ENCODE data around the gene GPT2. TPM values are rescaled to one million over a fixed set of nuclear protein-coding genes. Genes with fewer than 3 reads are reported as not detected.
A peak's percentile ranks its signal among the peaks of the same experiment; 100 is the strongest.

GPT2 gene
- total RNA-seq, 1 experiment from 2014 or later: 68.8 TPM

- H3K9me3 Mint-ChIP-seq: no peaks in the 10 kb centered on the region
- no peak overlapping the region for H3T11ph ChIP-seq (ENCODE audit: low read length)
- H3K4me1 ChIP-seq (ENCODE audit: insufficient read depth, low read length): peaks cover 9% of the 10 kb centered on the region; the same call in 1 of the 2 replicates
- H3K23ac ChIP-seq (ENCODE audit: insufficient read length, low read depth, low read length): no peak overlapping the region
- peak overlapping the region; percentile 89 to 98 for H3K4me3 Mint-ChIP-seq
- no peak overlapping the region for H2AK5ac ChIP-seq (ENCODE audit: insufficient read length, low read length)
- H2AFZ ChIP-seq (ENCODE audit: low read length): no peak overlapping the region
- peaks cover 2% of the 10 kb centered on the region for H3K79me1 ChIP-seq (ENCODE audit: insufficient read depth, low read depth, low read length, poor library complexity, severe bottlenecking)
- H2BK5ac ChIP-seq (ENCODE audit: insufficient read length, low read length): no peak overlapping the region
- H2BK12ac ChIP-seq (ENCODE audit: insufficient read length, low read depth, low read length): no peak overlapping the region
- H3K27ac Mint-ChIP-seq: peak overlapping the region; percentile 47 to 95 (median 74)
- no peak overlapping the region for H2BK15ac ChIP-seq (ENCODE audit: low read depth, low read length)
- H3K9me3 ChIP-seq (ENCODE audit: control insufficient read depth, low read depth, low read length): no peaks in the 10 kb centered on the region
- no peak overlapping the region for H4K91ac ChIP-seq (ENCODE audit: insufficient read length, low read depth, low read length)
- DNase-seq: no peak
- H2BK120ac ChIP-seq (ENCODE audit: low read depth, low read length, poor library complexity, severe bottlenecking): no peak overlapping the region
- no peak overlapping the region for H4K8ac ChIP-seq (replicated peaks; ENCODE audit: insufficient read length, low read depth, low read length)
- no peaks in the 10 kb centered on the region for H3K27me3 ChIP-seq (ENCODE audit: insufficient read depth, low read length)
- no peak overlapping the region for H3K9ac ChIP-seq (ENCODE audit: extremely low read depth, insufficient read length, low read length)
- H3K4ac ChIP-seq (ENCODE audit: low read depth, low read length): no peak overlapping the region
- peaks cover 7% of the 10 kb centered on the region for H3K27me3 Mint-ChIP-seq (ENCODE audit: low read depth)
- H3K27ac ChIP-seq (ENCODE audit: insufficient read length, low read depth, low read length): no peak overlapping the region
- H3K4me1 Mint-ChIP-seq: peaks cover 34 to 38% of the 10 kb centered on the region in 2 experiments
- H3K4me2 ChIP-seq (ENCODE audit: insufficient read depth, insufficient read length, low read length): peak overlapping the region; percentile 95
- no peak for TF ChIP-seq CTCF (conservative IDR thresholded peaks at IDR 0.05)
- no peak overlapping the region for H3K18ac ChIP-seq (ENCODE audit: insufficient read length, low read depth, low read length)
- no peak overlapping the region for H3K14ac ChIP-seq (ENCODE audit: insufficient read depth, low read length)
- peaks cover 27% of the 10 kb centered on the region; the same call in 1 of the 2 replicates for H3K79me2 ChIP-seq (ENCODE audit: insufficient read depth, low read length)
- no peak overlapping the region for H4K5ac ChIP-seq (ENCODE audit: insufficient read length, low read depth, low read length)
- no peak overlapping the region for H3K56ac ChIP-seq (ENCODE audit: insufficient read length, low read depth, low read length)
- H3K23me2 ChIP-seq (ENCODE audit: insufficient read length, low read depth, low read length, poor library complexity, severe bottlenecking): peaks cover 11% of the 10 kb centered on the region
- H4K20me1 ChIP-seq (ENCODE audit: control insufficient read depth, insufficient read depth, insufficient read length): no peaks in the 10 kb centered on the region
- no CpG with 5 or more reads among the region's 16 CpGs for WGBS (ENCODE audit: extremely low coverage, insufficient read length, low lambda C conversion rate)
- H2BK20ac ChIP-seq (ENCODE audit: low read depth, low read length, poor library complexity, severe bottlenecking): no peak overlapping the region
- H3K36me3 Mint-ChIP-seq (ENCODE audit: insufficient read depth in 1 of 3, low read depth in 3 of 3): peaks cover 16 to 42% (median 35%) of the 10 kb centered on the region in 3 experiments
Observed at GRCh38 chr16:46886764-46887523, 2.8 kb downstream of the GPT2 start.
